GM18861 (cell line): ENCODE measurements around the gene KLK11.

Experiments
- ATAC-seq: cut with Tn5 transposase; IDR thresholded peaks from one replicate; pipeline ENCODE4 v1.9.1; 2021; ENCODE audit not compliant: unreplicated experiment

The KLK11 gene

GRCh38 chr19:50974702-50975556 is 51.5 kb downstream of the KLK11 start:
- ATAC-seq, result no peak

DNA sequence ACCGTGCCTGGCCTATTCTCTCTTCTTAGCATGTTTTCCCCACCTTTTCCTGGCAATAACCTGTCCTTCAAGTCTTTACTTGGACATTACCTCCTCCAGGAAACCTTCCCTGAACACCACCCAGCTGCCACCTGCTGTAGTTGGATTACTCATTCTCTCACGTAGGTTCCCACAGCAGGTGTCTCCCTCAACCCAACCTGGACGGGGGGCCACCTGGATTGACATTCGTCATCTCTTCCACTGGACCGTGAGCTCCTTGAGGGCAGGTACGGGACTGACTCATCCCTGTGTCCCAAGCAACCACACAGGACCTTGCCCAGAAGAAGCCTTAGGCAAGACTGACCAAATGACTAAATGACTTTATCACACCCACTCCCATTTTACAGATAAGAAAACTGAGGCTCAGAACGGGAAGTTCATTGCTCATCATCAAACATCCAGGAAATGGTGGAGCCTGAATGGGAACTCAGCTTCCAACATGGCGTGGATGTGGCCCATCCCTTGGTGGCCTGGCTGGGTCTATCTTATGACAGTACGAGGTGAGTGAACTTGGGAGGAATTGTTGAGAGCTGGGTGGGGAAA is 53.5 kb downstream of the KLK11 start:
- no peak for ATAC-seq
